GM12873 (cell line): ENCODE data around the gene ST3GAL3.

Experiments
- TF ChIP-seq, protein P1 (sequence below): IDR thresholded peaks from 2 replicates; pipeline ENCODE4 v1.5.1; 2012; ENCODE audit warnings: low read depth, mild to moderate bottlenecking, moderate library complexity, low read length, control low read depth; ENCODE audit not compliant: insufficient read depth; ENCODE audit errors: missing control alignments

ST3GAL3 gene

DNA sequence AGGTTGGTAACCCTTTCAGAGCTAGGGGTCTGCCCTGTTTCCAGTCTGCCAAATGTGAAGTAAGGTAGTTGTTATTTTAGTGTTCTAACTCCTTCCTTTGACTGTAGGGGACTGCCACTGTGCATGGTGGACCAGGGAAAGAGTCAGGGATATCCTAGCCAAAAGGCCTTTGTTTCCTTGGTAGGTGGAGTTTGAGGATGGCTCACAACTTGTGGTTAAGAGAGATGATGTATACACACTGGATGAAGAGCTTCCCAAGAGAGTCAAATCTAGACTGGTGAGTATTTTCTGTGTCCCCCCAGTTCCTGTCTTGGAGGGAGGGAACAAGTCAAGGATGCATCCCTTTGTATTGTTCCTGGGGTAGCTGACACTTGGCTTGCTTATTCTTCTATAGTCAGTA, 3.5 kb upstream of the ST3GAL3 start:
- TF ChIP-seq, protein P1, sequence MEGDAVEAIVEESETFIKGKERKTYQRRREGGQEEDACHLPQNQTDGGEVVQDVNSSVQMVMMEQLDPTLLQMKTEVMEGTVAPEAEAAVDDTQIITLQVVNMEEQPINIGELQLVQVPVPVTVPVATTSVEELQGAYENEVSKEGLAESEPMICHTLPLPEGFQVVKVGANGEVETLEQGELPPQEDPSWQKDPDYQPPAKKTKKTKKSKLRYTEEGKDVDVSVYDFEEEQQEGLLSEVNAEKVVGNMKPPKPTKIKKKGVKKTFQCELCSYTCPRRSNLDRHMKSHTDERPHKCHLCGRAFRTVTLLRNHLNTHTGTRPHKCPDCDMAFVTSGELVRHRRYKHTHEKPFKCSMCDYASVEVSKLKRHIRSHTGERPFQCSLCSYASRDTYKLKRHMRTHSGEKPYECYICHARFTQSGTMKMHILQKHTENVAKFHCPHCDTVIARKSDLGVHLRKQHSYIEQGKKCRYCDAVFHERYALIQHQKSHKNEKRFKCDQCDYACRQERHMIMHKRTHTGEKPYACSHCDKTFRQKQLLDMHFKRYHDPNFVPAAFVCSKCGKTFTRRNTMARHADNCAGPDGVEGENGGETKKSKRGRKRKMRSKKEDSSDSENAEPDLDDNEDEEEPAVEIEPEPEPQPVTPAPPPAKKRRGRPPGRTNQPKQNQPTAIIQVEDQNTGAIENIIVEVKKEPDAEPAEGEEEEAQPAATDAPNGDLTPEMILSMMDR, result no peak

- TF ChIP-seq, protein P1, result peak; percentile 43
These were observed 2.5 kb upstream of the ST3GAL3 start for GRCh38 chr1:43704838-43705237.

DNA sequence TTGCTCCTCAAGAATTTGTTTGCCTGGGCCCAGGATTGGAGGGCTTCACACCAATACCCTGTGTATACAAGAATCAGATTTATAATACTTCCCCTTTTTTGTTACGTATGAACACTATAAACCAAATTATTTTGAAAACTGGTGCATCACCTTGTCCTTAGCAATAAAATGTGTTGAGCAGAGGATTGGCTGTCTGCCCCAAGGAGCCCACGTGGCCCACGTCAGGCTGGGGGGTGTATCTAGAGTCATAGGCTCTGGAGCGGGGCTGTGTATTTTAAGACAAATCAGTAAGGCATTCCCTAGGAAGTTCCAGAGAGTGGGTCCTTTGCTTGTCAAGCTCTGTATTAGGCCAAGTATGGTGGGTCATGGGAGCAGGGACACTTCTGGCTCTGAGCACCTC, 2.0 kb upstream of the ST3GAL3 start:
- TF ChIP-seq, protein P1, result no peak

DNA sequence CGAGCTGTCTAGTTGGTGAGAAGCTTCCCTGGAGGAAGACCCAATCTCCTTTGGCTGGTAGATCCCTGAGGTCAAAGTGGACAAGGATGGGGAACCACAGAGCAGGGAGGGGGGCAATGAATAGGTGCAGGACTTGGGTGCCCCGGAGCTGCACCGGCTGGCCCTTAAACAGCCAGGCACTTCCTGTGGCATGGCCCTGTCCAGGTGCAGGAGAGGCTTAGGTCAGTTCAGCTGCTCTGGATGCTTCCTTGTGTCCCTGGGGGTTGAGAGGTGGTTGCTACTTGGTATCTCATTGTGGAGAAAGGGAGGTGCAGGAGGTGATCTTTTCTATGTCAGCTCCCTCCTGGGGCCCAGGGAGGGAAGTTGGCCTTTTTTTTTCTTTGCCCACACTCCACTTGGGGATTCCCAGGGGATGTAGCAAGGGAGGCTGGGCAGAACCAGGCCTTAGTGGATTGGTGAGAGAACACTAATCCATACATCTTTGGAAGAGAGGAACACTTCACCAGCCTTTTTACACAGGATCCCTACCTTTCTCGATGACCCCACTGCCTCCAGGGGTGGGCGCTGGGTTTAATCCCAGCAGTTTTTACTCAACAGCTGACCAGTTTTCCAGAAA, 1.2 kb upstream of the ST3GAL3 start:
- TF ChIP-seq, protein P1, result no peak

DNA sequence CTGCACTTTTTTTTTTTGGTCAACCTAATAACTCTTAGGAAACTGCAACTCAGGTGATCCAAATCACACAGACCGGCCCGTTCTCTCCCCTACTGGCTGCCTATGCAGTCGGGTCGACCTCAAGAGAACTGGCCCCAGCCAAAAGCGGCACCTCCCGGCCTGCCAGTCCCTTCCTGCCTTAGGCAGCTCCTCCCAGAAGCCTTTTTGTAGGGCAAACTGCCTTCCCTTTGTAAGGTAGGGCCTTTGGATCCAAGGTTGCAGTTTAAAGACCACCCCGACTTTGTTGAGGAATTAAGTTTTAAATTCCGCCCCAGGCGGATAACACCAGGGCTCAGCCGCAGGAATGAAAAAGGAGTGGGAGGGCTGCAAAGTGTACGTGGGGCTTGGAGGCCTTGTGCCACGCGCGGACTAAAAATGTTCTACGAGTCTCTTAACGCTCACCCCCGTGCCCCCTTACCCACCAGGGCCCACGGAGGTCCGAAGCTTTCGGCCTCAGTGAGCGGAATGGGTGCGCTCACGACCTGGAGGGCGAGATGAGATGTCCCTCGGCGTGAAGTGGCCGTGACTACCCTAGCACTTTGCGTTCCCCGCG, 642 bp upstream of the ST3GAL3 start:
- TF ChIP-seq, protein P1, result no peak

DNA sequence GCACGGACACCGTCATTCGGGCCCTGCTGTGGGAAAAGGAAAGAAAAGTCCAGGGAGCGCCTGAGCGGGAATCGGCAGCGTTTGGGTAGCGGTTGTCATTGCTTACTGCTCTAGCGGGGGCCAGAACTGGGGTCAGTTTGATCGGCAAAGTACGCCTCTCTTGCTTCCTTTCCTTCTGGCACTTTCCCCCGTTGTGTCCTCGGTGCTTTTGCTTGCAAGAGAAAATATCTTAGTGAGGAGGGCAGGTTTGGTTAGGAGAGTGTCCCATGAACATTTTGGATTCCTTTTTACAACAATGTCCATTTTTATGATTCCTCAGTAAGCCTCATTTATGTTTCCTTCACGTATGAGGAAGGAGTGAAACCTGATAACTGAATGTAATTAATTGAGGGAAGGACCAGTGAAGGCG, 670 bp downstream of the ST3GAL3 start:
- TF ChIP-seq, protein P1, result no peak

DNA sequence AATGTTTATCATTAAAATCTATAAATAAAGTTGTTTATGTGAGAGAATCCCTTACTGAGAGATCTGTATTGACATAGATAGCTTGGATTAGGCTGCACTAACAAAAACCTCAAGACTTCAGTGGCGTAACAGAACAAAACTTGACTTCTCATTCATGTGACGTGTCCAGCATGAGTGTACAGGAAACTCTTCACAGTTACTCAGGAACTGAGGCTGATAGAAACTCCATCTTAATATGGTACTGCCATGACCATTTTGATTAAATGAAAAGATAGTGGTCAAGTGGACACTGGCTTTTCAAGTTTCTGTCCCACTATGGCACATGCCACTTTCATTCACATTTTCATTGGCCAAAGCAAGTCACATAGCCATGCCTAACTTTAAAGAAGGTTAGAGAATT, 3.7 kb downstream of the ST3GAL3 start:
- TF ChIP-seq, protein P1, result no peak
